GDM1 (cell line): ENCODE data around the gene KAZN.

Source experiments
- DNase-seq: peaks from one replicate; lab custom pipeline; 2025; lab: John Stamatoyannopoulos, UW

Gene KAZN

DNA sequence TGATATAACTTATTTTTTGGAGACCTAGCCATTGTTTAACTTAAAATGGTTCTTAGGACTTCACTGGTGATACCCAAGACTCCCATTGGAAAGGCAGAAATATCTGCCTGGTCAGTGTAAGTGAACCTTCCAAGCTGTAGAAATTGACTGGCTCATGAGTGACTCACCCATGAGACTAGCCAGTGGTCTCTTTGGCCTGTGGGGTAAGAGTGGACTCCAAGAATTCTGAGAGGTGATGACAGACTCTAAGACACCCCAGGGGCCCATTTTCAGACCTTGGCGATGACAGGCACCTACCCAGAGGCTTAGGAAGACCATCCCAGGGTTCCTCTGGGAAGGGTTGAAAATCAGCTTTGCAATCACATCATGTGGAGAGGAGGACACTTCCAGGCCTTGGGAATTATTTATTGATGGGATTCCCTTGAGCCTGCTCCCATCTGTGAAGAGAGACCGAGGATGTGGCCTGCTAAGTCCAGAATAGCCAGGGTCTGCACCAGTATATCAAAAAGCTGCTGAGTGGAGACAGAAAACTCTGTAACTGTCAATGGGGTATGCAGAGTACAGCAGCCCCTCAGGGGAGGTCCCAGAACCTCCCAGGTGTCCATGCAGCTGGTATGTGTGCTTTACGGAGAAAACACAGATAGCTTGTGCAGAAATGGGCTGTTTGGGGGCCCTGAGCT lies 78.9 kb downstream of the KAZN start:
- DNase-seq, result no peak

DNA sequence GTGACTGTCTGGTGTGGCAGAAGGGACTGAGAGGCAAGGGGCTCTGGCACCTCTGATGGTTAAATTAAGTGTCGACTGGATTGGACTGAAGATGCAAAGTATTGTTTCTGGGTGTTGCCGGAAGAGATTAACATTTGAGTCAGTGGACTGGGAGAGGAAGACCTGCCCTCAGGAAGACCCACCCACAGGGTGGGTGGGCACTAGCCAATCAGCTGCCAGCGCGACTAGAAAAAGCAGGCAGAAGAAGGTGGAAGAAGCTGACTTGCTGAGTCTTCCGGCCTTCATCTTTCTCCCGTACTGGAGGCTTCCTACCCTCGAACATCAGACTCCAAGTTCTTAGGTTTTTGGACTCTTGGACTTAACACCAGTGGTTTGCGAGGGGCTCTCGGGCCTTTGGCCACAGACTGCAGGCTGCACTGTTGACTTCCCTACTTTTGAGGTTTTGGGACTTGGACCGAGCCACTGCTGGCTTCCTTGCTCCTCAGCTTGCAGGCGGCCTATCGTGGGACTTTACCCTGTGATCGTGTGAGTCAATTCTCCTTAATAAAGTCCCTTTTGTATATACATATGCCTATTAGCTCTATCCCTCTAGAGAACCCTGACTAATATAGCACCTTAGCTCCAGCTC lies 79.6 kb downstream of the KAZN start:
- no peak for DNase-seq

DNA sequence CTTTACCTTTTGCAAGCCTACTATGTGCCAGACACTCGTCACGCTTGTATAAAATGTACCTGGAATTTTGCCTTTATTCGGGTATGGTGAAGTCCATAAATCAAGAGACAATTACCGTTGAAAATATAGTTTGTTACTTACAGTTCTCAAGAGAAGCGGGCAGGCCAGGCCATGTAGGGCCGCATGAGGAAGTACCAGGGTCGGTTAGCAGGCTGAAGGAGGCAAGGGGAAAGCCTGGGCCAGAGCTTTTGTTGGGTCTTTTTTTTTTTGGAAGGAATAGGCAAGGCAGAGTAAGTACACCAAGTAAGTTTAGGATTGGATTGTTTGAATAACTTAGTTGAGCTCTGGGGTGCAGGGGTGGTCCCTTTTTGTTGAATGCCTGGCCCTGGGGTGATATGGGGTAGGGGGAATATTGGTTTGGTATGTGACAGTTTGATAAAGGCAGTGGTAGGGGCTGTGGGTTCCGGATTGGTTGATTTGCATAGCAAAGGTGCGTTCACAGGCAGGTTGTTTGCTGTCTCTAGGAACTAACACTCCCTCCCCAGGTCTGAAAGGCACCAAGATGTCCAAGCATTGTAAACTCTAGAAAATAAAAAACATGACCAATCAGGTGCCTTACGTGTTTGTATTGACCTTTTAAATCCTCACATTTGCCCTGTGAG lies 80.7 kb downstream of the KAZN start:
- DNase-seq, result no peak

DNA sequence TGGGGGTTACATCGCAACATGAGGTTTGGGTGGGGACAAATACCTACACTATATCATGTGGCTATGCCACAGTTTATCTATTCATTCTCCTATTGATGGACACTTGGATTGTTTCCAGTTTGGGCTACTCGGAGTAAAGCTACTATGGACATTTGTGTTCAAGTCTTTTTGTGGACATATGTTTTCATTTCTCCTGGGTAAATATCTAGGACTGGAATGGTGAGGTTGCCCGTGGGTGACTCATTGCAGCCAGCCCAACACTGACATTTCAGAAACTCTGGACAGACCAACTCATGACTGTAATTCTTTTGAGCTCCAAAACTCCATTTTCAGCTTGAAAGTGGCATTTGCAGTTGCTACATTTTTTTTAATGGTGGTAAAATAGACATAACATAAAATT lies 82.7 kb downstream of the KAZN start:
- no peak for DNase-seq

DNA sequence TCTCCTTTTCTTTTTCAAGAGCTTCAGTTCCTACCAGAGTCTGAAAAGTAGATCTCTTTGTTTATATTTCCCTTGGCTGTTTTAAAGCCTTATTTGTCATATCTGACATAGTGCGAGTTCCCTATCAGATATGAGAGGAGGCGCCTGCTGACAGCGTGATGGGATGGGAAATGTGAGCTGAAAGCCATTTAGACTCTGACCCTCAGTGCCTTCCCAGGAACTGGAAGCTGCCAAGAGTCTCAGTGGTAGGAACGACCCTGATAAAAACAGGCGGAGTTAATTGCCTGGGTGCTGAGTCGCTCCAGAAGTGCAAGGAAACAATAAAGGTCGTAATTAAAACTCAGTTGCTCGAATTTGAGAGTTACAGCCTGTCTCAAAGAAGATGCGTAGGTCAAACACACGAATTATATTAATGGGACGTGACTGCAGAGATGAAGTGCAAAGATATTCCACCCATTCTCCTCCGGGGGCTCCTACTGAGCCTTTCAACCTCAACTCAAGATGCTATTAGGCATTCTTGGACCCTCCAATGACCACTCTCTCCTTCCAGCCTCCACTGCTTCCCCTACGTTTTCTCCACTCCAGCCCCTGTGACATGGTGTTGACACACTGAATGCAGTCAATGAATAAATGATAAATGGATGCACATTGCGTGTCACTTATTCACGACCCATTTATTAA lies 84.6 kb downstream of the KAZN start:
- no peak for DNase-seq

DNA sequence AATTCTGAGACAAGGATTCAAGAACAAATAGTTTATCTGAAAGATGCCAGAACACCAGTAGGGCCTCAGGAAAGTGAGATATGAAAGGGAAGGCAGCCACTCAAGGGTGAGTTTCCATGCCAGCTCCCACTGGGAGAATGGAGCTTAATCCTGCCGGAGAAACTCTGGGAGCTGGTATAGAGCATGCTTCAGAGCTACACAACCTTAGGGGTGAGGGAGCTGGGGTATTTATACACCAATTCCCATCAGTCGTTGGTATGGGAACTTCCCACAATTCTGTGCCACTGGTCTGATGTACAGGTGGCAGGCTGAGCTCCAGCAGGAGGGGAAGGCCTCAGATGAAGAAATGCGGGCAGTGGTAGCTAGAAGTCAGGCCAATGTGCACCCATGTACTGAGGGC lies 86.6 kb downstream of the KAZN start:
- DNase-seq, result no peak

DNA sequence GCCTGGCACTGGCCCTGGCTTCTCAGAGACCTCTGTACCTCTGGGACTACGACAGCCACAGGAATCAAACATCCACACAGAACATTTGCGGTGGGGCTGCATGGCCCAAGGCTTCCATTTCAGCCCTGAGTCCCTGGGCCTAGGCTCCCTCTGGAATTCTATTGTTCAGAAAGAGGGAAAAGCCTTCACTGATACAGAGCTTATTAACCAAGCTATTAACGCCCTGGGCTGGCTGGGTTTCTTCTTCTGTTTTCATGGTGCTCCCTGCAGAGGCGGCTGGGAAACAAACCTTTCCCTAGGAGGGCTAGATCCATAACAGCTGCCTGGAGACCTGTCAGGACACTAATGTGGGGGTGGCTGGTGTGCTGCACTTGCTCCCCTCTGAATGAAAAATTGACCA lies 88.2 kb downstream of the KAZN start:
- no peak for DNase-seq

DNA sequence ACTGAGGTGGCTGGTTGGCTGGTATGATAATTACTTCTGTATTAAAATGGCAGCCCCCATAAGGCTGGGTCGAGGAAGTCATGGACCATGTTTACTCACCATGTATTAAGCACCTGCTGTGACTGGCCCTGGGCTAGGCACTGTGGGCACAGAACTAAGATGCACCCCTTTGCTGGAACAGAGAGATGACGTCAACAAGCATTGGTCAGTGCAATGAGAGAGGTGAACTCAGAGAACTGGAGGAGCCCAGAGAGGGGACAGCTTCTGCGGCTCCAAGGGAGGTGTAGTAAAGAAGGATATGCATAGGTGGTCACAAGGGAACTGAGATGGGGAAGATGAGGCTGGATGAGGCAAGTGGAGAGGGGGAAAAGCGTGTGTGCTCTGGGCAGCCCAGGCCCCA lies 88.7 kb downstream of the KAZN start:
- DNase-seq, result no peak

DNA sequence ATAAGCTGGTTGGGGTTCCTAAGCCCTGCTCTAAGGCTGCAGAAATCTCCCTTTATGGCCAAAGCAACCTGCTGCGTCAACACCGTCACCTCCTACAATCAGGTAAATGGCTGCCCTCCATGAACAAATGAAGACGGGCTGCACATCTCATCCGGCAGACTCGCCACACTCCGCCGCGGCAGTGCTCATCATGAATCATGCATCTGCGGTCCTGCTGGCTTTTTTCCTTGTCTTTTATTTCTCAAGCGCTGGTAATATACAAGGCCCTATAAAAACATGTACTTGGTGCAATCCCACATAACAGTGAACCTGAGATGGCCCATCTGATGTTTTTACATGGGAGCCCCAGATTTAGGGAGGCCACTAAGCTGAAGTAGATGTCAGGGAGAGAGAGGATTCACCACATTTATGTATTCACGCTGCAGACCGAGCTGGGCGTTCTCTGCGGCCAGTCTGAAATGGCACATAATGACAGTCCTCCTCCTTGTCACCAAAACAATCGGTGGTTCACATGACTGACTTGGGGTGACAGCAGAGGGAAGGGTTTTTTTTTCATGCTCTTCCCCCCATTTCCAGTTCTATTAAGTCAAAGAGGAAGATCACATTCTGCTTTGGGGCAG lies 91.6 kb downstream of the KAZN start:
- DNase-seq, result no peak

DNA sequence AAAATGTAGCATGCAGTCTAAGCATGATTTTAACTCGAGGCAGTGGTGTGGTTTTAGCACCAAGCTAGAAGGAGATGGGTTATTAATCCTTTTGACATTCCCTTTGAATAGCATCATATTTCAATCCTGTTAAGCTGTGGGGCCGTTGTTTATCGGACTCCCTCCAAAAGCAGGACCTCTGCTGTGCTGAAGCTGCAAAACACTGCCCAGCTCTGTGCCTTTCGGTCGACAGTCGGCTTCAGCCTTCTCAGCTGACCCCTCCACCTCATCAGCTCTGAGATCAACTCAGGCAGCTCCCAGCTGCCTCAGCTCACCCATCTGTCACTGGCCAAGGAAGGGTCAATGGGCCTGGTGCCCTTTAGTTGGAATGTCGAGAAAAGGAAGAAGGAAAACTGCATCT lies 95.5 kb downstream of the KAZN start:
- DNase-seq, result no peak

DNA sequence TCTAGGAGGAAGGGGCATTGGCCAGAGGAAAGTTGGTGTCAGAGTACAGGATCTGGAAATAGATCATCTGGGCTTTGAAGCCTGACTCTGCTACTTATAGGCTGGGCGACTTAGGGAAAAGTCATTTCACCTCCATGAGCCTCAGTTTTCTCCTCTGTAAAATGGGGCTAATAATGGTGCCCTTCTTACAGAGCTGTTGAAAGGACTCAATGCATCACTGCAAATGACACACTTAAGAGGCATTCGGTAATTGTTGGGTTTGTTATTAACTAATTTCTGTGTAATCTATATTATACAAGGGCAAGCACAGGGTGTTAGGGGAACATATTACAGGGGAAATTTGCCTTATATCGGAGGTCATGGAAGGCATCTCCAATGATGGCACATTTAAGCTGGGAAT lies 96.1 kb downstream of the KAZN start:
- no peak for DNase-seq

DNA sequence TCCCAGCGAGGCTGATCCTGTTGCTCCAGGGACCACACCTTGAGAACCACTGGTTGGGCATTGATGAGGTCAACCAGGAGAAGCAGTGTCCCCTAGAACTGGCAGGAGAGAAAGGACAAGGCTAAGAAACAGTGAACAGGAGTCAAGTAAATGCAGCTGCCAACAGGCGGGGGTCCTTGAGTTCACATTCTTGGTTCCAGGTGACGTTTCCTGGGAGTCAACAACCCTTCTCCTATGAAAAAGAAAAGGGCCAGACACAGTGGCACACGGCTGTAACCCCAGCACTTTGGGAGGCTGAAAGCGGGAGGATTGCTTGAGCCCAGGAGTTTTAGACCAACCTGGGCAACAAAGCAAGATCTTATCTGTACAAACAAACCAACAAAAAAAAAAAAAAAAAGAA lies 98.3 kb downstream of the KAZN start:
- no peak for DNase-seq

DNA sequence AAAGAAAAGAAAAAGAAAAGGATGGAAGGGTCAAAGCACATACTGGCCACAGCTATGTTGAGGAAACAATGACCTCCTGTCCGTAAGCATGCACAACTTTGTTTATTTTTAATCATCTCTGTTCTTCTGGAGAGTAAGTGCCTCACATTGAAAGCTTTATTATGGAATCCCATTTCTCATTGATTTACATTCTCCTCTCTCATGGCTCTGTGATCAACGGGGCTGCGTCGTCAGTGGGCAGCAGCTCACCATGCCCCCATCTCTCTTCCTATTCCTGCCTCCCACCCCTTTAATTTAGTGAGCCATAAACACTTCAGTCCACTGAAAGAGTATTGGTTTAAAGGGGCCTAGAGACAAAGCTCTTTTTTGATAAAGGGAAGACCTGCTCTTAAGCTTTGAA lies 98.9 kb downstream of the KAZN start:
- no peak for DNase-seq

DNA sequence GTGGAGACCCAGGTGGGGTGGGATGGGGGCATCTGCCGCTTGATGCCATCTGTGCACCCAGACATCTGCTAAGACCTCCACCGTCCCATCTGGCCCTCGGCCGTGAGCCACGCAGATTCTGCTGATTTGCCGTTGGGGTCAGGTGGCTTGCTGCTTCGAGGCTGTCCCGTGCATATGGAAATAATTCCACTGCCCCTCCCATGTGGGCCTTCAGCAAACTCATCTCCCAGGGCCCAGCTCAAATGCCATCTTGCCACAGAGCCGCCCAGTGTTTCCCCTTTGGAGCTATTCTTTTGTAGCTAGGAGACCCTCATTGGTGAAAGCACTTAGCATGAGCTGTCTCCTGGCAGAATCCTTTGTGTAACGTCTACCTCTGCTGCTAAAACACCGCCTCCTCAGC lies 99.8 kb downstream of the KAZN start:
- no peak for DNase-seq

DNA sequence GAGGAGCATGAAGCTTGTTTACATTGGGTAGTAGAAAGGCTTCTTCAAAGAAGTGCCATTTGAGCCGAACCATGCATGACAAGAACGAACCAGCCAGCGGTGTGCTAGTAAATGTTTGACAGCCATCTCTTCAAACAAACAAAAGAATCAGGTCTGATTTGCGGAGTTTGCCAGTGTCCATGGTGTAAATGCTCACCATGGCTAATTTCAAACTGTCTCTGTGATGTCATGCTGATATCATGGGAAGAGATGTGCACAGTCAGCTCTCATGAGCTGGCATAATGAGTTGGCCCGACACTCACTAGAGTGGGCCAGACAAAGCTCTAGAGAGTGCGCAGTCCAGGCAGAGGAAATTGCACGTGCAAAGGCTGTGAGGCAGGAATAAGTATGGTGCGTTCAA lies 101.1 kb downstream of the KAZN start:
- no peak for DNase-seq

DNA sequence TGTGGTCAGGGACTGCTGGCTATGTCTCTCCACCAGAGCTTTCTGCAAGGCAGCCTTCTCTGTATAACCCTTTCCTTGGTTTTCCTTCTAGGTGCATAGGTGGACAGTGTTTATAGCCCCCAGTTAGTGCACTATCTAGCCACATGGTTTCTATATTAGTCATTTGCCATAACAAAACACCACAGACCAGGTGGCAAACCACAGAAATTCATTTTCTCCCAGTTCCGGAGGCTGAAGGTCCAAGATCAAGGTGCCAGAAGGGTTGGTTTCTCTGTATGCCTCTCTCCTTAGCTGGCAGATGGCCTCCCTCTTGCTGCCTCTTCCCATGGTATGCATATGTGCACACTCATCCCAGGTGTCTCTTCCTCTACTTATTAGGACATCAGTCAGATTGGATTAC lies 106.4 kb downstream of the KAZN start:
- no peak for DNase-seq

DNA sequence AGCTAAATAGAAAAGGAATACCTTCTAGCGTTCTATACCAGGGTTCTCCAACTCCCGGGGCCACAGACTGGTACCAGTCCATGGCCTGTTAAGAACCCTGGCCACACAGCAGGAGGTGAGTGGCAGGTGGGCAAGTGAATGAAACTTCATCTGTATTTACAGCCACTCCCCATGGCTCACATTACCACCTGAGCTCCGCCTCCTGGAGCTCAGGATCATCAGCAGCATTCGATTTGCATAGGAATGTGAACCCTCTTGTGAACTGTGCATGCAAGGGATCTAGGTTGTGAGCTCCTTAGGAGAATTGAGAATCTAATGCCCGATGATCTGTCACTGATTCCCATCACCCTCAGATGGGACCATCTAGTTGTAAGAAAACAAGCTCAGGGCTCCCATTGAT lies 107.3 kb downstream of the KAZN start:
- DNase-seq, result no peak

DNA sequence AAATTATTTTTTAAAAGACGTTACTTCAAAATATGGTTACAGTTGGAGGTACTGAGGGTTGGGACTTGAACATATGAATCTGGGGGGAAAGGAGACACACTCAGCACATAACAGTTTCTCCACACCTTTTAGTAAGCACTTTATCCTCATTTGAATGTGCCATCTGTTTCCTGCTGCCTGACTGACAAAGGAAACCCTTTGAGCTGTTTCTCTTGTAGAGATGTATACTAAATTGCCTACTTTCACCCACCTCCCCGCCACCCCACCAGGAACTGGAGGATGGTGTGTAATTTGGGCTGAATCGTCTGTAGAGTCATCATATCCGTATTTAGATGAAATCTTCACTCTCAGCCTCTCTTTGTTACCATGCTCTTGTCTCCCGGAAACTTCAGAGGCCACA lies 108.1 kb downstream of the KAZN start:
- DNase-seq, result no peak

DNA sequence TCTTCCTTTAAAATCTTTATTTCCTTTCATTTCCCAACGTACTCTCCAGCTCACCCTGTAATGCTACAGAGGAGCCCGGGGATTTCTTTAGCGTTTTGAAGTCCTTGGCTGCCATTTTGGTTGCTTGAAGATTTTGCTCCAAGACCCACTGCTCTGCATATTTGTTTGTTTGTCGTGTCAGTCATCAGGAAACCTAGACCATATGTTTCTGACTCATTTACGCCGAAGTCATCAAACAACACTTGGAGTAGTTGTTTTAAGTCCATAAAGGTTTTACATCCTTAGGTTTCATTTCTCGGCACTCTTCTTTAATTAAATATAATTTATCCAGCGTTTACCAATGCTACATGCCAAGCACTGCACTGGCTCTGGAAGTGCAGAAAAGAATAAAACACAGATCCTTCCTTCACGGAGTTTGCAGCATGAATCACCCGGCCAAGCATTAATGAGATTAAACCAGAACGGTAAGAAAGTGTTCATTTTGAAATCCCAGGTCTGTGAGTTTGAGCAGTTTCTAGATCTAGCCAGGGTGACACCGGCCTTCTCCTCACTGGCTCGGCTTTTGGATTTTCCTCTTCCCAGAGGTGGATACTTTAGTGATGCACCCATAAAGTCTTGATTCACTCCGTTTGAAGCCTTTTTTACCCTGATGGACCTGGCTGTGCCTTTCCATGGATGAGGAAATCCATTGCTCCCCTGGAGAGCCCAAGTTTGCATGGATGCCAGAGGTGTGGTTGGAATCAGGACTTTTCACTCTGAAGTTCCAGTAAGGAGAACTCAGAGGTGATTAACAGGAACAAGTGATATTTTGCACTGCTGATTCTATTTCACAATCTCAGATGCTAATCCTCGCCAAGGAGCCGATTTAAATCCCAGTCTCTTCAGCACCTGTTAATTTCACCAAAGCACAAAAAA lies 109.3 kb downstream of the KAZN start:
- no peak for DNase-seq

DNA sequence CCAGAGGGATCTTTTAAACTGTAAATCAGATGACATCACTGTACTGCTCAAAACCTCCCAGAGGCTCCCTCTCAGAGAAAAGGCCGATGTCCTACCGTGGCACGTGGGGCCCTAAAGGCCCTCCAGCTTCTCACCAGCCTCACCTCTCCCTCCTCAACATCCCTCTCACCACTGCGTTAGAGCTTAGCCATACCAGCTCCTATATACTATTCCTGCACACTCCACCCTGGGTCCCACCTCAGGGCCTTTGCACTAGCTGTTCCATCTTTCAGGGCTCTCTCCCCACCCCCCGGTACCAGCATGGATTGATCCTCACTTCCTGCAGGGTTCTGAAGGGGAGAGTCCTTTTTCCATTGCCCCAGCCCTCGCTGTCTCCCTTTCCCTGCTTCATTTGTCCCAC lies 111.8 kb downstream of the KAZN start:
- DNase-seq, result no peak

DNA sequence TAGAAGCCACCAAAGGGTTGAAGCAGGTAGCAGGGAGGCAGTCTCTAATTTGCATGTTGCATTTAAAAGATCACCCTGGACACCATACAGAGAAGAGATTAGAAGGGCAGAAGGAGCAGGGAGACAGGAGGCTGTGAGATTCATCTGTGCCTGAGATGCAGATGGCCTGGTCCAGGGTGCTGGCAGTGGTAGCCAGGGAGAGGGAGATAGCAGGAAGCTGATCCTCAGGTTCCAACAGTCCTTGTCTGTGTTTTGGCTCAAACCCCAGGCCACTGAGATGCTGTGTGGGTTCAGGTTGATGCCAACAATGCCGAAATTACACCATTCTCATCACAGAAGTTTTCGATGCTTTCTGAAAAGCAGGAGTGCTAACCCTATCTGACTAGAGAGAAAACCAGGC lies 113.7 kb downstream of the KAZN start:
- no peak for DNase-seq

DNA sequence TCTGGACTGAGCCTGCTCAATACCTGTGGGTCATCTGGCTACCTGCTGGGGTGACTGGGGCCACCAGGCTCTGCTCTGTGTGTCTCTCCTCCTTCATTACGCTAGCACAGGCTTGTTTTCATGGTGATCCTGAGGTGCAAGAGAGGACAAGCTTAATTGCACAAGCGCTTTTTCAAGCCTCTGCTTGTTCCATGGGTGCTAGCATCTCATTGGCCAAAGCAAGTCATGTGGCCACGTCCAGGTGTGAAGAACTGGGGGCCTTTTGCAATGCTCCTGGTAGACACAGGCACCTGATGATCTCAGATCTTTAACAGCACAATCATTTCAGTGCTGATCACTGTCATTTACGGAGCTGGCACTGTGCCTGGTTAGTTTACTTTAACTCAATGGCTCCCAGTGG lies 114.6 kb downstream of the KAZN start:
- no peak for DNase-seq
